DMS 273 (cell line): ENCODE results near the gene MUC5AC.

Source experiments
- DNase-seq: peaks from one replicate; lab custom pipeline; 2025; ENCODE audit not compliant: unreplicated experiment; lab: John Stamatoyannopoulos, UW

The MUC5AC gene

DNA sequence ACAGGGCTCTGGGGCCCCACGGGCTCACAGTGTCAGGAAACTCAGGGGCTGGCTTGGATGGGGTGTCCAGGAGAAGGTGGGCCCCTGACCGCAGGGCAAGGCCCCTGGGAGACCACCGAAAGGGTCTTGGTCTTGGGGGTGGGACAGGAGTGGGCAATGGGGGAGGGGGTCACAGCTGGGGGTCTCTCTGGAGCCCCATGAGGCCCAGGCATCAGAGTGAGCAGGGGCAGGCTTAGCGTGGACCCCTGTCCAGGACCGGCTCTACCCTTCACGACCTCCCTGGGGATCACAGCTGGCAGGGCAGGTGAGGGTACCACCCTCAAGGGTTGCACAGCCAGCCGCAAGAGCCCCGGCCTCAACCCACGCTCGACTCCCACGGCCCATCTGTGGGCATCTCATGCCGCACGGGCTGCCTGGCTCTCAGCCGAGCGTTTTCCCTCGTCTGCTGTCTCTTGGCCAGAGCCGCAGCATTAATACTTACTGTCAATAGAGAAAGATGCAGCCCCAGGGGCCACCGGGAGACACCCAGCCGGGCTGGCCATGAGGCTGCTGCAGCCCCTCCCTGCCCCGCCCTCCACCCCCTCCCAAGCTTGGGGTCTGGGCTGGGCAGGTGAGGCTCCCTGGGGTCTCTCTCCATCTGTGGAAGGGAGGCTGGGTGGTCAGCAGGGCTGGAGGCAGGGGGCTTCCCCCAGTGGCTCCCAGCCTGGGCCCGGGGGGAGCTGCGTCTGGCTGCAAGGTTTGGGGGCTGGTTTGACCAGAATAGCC is 65.8 kb downstream of the MUC5AC start:
- peak; percentile 53 for DNase-seq

DNA sequence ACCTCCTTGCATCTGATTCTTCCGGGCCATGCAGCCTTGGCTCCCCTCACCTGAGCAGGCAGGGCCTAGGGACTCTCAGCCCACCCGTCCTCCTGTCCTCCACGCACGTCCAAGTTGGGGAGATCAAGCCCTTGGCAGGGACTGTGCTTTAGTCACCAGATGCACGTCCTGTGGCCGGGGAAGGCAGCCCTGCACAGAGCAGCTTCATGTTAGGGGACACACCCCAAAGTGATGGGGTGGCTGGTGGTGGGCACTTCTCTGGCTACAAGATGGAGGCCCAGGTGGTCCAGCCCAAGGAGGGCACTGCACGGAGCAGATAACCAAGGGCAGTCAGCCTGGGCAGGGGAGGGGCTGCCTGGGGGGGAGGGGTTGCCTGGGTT is 66.3 kb downstream of the MUC5AC start:
- no peak for DNase-seq

DNA sequence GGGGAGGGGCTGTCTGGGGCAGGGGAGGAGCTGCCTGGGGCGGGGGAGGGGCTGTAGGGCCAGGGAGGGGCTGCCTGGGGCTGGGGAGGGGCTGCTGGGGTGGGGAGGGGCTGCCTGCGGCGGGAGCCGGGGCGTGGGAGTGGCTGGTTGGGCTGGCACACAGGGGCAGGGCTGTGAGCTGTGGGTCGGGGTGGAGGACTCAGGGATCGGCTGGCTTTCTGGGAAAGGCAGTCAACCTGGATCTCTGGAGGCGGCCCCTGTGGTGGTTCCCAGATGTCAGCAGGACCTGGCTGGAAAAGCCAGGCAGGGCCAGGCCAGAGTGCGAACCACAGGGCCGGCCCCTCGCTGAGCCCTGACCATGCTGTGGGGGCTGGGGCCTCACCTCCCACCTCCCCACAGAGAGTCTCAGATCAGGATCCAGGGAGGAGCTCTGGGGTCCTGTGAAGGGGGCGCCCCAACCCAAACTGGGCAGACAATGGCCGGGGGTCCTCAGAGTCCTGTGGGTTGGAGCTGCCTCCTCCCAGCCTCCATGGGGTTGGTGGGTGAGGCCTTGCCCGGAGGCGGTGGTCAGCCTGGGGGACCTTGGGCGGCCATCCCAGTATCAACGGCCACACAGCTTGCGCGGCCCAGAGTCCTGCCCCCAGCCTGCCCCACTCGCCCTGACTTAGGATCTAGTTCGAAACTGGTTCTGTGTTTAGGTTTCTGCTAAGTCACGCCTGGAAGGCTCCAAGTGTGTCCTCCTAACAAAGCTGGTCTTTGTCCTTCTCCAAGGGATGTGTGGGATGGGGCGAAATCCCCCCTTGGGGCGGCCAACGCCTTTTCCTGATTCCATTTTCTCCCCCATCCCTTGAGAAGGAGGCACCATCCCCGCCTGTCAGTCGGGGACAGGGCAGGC is 67.0 kb downstream of the MUC5AC start:
- DNase-seq: no peak

DNA sequence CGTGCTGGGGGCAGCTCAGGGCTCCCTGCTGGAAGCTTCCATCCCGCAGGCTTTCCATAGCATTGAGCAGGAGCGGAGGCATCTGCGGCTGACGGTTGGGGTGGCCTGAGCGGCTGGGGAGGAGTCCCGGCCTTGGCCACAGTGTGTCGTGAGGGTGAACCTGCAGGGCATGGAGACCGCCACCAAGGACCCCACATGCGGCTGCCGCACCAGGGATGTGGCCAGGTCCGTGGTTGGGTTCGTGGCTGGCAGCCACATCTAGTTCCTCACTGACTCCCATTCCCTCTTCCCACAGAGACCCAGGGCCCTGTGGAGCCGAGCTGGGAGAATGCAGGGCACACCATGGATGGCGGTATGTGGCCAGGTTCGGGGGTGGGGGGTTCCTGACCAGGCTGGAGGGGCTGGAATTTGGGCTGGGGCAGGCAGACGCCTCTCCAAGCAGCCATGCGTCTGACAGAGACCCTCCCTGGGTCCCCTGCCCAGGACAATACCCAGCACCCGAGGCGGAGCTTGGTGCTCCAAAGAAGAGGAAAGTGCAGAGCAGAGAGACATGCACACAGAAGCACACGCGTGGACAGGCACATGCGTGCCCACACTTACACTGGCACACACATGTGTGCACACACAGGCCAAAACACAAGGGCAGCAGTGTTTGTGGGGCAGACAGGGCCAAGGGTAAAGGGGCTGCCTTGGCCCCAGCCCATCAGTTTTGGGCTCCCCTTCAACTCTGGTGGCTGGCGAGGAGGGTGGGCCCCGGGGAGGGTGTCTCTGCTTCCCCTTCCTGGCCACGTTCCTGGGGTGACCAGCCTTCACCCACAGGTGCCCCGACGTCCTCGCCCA is 67.9 kb downstream of the MUC5AC start:
- no peak for DNase-seq

DNA sequence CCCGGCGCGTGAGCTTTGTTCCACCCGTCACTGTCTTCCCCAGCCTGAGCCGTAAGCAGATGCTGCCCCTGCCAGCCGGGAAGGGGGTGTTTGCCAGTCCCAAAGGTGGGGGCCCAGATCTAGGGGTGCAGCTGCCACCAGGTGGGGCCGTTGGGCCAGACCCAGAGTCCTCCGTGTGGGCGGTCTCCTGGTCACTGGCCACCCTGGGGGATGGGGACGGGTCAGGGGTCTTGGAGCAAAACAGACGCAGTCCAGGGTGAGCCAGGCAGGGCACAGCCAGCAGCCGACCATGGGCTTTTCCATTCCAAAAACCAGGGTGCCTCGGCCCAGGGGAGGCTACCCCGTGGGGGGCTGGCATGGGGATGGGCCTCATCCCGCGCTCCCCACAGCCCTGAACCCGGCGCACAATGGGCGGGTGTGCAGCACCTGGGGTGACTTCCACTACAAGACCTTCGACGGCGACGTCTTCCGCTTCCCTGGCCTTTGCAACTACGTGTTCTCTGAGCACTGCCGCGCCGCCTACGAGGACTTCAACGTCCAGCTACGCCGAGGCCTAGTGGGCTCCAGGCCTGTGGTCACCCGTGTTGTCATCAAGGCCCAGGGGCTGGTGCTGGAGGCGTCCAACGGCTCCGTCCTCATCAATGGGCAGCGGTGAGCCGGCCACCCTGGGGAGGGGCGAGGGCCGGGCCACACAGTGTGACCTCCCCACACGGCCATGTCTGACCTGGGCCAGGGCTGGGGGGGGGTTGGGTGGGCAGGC is 68.7 kb downstream of the MUC5AC start:
- DNase-seq: no peak

DNA sequence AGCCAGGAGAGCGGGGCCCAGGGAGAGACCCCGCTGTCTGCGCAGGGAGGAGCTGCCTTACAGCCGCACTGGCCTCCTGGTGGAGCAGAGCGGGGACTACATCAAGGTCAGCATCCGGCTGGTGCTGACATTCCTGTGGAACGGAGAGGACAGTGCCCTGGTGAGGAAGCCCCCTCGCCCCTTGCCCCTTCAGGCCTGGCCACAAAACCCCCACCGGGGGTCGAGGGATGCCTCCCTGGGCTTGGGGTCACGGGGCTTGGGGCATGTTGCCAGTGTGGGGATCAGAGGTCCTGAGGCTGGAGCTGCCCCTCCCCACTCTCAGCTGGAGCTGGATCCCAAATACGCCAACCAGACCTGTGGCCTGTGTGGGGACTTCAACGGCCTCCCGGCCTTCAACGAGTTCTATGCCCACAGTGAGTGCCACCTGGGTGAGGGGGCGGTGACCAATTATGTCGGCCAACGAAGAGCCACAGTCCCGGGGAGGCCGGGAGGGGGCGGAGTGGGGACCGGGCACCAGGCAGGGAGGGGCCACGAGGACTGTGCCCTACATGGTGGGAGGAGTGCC is 69.3 kb downstream of the MUC5AC start:
- peak; percentile 43 for DNase-seq

DNA sequence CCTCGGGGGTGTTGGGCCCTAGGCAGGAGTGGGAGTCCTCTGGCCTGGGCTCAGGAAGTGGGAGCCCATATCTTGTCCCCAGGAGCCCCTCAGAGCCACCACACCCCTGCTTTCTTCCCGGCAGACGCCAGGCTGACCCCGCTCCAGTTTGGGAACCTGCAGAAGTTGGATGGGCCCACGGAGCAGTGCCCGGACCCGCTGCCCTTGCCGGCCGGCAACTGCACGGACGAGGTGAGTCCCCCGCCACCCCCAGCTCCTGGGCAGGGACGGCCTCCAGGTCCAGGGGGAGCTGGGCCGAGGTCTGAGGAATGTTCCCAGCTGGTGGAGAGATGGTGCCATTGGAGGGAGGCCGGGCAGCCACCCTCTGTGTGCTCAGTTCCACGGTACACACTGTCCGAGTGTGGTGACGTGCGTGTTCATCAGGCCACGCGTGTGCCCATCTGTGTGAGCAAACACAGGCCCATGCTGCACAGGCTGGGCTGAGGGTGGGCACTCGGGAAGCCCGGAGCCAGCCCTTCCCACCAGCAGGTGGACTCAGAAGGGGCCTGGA is 69.9 kb downstream of the MUC5AC start:
- DNase-seq: no peak

DNA sequence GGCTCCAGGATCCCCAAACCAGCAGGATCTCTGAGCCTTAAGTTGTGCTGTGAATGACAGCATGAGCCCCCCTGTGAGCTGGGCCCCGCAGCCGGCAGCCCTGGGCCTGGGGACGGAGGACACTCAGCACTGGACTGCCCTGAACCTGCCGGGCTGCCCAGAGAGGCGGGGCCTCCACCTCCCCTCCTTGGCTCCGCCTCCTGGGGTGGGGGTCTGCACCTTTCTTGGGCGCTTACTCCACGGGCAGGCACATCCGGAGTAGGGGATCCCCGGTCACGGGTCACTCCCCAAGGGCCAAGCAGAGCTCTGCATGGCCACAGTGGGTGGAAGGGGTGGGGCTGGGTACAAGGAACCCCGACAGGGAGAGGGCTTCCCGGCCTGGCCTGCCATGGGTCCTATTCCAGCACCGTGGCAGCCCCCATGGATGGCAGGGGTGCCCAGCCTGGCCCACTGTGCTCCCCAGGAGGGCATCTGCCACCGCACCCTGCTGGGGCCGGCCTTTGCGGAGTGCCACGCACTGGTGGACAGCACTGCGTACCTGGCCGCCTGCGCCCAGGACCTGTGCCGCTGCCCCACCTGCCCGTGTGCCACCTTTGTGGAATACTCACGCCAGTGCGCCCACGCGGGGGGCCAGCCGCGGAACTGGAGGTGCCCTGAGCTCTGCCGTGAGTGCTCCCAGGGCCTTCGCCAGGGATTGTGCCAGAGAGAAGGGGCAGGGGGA is 70.5 kb downstream of the MUC5AC start:
- no peak for DNase-seq

DNA sequence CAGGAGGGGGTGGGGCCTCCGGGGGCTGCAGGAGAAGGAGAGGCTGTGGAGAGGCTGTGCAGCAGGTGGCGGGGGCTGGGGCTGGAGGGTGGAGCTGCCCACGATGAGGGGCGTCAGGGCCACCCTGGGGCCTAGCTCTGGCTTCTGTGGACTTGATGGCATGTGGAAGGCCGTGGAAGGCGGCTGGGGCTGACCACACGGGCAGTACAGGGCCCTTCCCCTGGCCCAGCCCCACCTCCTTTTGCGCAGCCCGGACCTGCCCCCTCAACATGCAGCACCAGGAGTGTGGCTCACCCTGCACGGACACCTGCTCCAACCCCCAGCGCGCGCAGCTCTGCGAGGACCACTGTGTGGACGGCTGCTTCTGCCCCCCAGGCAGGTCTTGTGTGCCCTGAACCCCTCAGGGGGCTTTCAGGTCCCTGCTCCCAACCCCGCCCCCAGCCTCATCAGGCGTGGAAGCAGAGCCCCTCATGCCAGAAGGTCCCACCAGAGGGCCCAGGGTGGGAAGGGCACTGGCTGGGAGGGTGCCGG is 71.2 kb downstream of the MUC5AC start:
- DNase-seq: no peak

DNA sequence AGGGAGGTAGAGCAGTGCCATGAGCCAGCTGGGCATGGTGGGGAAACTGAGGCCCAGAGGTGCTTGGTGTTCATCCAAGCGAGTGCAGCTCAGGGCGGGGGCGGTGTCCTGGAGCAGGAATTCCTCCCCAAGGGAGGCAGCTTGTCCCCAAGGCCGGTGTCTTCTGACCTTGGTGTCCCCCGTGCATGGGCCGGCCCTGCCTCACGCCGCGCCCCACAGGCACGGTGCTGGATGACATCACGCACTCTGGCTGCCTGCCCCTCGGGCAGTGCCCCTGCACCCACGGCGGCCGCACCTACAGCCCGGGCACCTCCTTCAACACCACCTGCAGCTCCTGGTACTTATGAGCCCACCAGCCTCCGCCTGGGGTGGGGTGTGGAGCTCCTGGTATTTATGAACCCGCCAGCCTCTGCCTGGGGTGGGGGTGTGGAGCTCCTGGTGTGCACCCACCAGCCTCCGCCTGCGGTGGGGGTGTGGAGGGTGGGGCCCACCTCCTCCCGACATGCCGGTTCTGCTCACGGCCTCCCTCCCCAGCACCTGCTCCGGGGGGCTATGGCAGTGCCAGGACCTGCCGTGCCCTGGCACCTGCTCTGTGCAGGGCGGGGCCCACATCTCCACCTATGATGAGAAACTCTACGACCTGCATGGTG is 71.8 kb downstream of the MUC5AC start:
- DNase-seq: no peak

DNA sequence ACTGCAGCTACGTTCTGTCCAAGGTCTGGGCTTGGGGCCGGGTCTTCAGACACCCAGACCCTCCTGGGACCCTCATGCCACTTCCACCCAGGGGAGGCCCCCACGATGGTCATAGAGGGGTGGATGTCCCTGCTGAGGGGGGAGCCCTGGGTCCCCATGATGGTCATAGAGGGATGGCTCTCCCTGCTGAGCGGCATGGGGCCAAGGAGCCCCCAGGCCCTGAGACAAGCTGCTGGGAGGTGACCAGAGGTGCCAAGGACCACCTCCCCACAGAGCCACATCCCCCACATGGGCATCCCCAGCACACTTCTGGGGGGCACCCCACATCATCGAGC is 72.3 kb downstream of the MUC5AC start:
- DNase-seq: no peak

DNA sequence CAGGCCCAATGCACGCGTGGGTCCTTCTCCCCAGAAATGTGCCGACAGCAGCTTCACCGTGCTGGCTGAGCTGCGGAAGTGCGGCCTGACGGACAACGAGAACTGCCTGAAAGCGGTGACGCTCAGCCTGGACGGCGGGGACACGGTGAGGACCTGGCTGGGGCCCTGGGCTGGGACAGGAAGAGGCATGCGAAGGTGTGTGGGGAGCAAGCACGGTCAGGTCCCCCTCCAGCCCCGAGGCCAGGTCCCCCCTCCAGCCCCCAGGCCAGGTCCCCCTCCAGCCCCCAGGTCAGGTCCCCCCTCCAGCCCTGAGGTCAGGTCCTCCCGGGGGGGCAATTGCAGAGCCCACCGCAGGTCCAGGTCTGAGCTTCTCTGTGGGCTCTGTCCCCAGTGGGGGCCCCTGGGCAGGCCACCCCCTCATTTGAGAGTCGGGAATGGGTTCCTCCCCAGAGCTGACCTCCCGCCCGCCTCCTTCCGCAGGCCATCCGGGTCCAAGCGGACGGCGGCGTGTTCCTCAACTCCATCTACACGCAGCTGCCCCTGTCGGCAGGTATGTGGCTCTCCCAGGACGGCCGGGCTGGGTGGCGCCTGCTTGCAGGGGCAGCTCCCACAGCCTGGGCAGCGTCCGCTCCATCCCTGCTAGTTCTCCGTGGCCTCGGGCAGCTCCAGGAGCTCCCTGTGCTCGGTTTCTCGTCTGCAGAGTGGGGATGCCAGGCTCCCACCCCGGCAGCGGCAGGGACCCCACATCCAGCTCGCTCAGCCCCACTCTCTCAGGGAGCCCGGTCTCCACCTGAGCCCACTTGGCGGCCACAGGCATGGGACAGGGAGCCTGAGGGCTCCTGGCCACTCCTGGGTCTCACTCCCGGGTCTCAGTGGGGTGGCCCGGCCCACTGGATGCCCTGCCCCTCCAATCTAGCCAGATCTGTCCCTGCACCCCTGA is 73.0 kb downstream of the MUC5AC start:
- DNase-seq: peak; percentile 17

DNA sequence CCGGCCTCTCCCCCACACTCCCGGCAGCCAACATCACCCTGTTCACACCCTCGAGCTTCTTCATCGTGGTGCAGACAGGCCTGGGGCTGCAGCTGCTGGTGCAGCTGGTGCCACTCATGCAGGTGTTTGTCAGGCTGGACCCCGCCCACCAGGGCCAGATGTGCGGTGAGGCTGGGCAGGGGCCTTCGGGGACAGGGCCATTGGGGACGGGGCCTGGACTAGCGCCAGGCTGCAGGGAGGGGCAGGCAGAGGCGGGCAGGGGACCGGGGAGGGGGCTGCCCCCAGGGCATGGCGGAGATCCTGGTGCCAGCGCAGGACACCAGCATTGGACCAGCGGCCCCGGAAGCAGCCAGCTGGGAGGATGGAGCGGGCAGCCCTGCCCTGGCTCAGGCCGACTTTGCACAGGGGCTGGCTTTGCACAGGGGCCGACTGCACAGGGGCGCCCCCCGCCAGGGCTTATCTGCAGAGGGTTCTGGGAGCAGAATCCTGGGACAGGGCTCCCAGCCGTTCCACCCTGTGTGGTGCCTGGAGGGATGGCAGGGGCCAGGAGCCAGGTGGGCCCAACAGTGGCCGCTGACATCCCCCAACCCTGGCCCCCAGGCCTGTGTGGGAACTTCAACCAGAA is 73.8 kb downstream of the MUC5AC start:
- no peak for DNase-seq

DNA sequence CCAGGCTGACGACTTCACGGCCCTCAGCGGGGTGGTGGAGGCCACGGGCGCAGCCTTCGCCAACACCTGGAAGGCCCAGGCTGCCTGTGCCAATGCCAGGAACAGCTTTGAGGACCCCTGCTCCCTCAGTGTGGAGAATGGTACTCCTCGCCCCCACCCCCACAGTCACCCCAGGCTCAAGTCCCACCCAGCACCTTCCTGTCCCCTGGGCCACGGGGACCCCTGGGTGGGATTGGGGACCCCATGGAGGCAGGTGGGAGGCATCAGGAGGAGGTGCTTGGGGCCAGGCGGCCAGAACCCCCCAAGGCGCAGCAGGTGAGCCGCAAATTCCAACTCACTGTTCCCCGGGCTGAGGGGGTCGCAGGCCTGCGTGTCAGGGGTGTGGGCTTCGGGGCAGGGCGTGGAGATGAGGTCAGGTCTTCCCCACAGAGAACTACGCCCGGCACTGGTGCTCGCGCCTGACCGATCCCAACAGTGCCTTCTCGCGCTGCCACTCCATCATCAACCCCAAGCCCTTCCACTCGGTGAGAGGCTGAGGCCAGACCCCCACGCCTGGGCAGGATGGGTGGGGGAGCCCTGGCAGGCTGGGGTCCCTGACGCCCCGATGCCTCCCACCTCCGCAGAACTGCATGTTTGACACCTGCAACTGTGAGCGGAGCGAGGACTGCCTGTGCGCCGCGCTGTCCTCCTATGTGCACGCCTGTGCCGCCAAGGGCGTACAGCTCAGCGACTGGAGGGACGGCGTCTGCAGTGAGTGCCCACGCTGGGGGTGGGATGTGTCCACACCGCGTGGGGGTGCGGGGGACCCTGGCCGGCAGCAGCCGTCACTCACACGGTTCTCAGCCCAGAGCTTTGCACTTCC is 74.5 kb downstream of the MUC5AC start:
- DNase-seq: no peak

DNA sequence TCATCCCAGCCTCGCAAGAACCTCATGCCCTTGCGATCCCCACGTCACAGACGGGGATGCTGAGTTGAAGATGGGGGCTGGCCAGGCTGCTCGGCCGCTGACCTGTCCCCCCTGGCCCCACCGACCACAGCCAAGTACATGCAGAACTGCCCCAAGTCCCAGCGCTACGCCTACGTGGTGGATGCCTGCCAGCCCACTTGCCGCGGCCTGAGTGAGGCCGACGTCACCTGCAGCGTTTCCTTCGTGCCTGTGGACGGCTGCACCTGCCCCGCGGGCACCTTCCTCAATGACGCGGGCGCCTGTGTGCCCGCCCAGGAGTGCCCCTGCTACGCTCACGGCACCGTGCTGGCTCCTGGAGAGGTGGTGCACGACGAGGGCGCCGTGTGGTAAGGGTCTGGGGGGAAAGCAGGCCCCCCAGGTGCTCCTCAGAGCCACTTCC is 75.1 kb downstream of the MUC5AC start:
- DNase-seq: no peak

DNA sequence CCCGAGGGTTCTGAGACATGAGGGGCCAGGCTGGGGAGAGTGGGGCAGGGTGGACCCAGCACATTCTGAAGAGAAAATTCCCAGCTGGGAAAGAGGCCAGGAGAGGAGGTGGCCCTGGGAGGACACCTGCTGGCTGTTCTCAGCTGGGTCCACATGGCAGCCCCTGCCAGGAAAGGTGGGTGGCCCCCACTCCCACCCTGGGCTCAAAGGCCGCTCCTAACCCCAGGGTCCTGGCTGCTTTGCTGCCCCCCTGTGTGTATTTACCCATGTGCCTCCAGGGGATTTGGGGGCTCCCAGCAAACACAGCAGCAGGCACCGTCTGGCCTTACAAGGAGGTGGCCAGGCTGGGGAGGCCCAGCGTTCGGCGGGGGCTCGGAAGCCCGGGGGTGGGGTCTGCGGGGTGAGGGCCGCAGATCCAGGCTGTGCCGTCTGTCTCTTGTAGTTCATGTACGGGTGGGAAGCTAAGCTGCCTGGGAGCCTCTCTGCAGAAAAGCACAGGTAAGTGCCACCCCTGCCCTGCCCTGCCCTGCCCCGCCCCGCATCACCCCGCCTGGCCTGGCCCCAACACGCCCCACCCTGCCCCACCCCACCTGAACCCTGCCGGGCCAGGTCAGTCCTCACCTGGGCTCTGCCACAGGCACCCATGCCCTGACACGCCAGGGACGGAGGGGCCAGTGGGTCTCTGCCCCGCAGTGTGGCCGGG is 75.7 kb downstream of the MUC5AC start:
- no peak for DNase-seq
